Gastrocnemius medialis (tissue), 4 donors: ENCODE data around the gene SNRPE.

Experiments used
- CTCF ChIP-seq, 5 experiments: fragments of 450-650 bp in 3 of 5; fragments of 200-600 bp in 2 of 5; sonication (generic) in 2 of 5; IDR thresholded peaks in 4 of 5; conservative IDR thresholded peaks in 1 of 5; 1 replicate in 4 of 5; 2 replicates in 1 of 5; pipeline ENCODE4 v1.5.1; 2016 to 2019; ENCODE audit warnings: antibody characterized with exemption in 5 of 5, mild to moderate bottlenecking in 3 of 5, moderate library complexity in 3 of 5
- POLR2A ChIP-seq, 2 donors: fragments of 450-650 bp; IDR thresholded peaks; one replicate each; pipeline ENCODE4 v1.6.1; 2017; ENCODE audit warnings: antibody characterized with exemption in 2 of 2, mild to moderate bottlenecking in 2 of 2, moderate library complexity in 2 of 2

GRCh38 chr1:203915811-203916210 is 54.4 kb downstream of the SNRPE start:
- TF ChIP-seq CTCF (IDR thresholded peaks at IDR 0.05 in 4 of 5, conservative IDR thresholded peaks at IDR 0.05 in 1 of 5), result no peak
- TF ChIP-seq POLR2A (IDR thresholded peaks at IDR 0.05), result no peak
